C4-2B (cell line): ENCODE data around the gene VBP1.
A peak's percentile ranks its signal among the peaks of the same experiment; 100 is the strongest.

Experiments
- H3K27ac ChIP-seq: fragments of 450-650 bp; 2 replicates; pipeline ENCODE4 v1.5.1; 2017
- CTCF ChIP-seq: fragments of 450-650 bp; conservative IDR thresholded peaks from 2 replicates; pipeline ENCODE4 v1.5.1; 2017; ENCODE audit warnings: mild to moderate bottlenecking
- ZFX ChIP-seq: fragments of 450-650 bp; IDR thresholded peaks from 2 replicates; pipeline ENCODE4 v1.6.1; 2017

Gene VBP1

DNA sequence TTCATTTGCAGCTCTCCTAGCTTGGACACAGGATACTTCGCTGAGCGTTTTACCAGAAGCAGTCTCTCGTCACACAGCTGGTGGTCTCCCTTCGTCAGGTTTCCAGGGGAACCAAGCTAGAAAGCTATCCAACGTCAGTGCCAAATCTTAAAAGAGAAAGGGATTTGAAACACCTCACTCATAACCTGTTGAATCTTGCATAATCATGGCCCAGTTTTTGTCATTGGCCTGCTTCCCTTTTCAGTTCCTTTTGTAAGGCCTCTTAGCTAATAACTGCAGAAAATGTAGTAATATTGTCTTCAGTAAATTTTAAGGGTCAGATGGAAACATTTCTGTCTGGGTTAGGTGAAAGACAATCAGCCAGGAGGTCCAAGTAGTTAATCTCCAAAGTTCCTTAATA, 26.0 kb downstream of the VBP1 start:
- TF ChIP-seq ZFX: no peak
- no peak for TF ChIP-seq CTCF

DNA sequence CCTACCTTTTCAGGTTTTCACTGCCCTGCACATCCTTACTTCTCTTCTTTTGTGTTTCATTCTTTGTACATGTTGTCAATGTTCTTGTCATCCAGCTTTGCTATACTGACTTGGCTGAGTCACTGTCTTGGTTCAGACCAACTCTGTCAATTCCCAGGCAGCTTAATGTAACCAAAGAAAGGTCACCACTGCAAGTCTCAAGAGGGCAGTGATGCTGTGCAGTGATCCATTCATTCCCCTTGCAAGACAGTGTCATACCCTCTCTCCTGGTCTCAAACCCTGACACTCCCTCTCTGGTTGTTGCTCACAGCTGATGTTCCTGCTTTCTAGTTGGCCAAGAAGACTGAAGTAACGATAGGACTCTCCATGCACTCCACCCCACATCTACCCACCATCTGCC, 30.5 kb downstream of the VBP1 start:
- no peak for TF ChIP-seq ZFX
- no peak for TF ChIP-seq CTCF
- no peak overlapping the region for H3K27ac ChIP-seq

More for the DNA sequence above, 26.0 kb downstream of the VBP1 start:
- no peak overlapping the region for H3K27ac ChIP-seq

DNA sequence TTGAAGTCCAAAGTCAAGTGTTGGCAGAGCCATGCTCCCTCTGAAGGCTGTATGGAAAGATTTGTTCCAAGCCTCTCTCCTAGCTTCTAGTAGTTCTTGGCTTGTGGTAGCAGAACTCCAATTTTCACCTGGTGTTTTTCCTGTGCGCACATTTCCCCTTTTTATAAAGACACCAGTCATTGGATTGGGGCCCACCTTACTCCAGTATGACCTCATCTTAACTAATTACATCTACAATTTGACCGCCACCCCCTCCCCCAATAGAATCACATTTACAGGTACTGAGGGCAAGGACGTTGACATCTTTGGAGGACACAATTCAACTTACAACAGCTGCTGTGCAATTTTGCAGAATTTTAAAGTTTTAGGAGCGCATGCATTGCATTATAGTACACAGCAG, 31.2 kb downstream of the VBP1 start:
- H3K27ac ChIP-seq: no peak overlapping the region
- TF ChIP-seq CTCF (no peak), ZFX (no peak)

GRCh38 chrX:155251391-155251790, 35.1 kb downstream of the VBP1 start:
- no peak overlapping the region for H3K27ac ChIP-seq

GRCh38 chrX:155259752-155260151, 43.5 kb downstream of the VBP1 start:
- TF ChIP-seq CTCF (no peak), ZFX (no peak)
- no peak overlapping the region for H3K27ac ChIP-seq

More at GRCh38 chrX:155251391-155251790, 35.1 kb downstream of the VBP1 start:
- no peak for TF ChIP-seq CTCF

- TF ChIP-seq CTCF (no peak), ZFX (no peak)
- no peak overlapping the region for H3K27ac ChIP-seq
Observed at GRCh38 chrX:155262970-155263754, 46.9 kb downstream of the VBP1 start.

GRCh38 chrX:155263854-155264628, 47.8 kb downstream of the VBP1 start, which contains the start of gene RAB39B:
Gene RAB39B (minus strand): TSS chrX:155264491. CDS start chrX:155264288, 203 bp downstream.
- peak within 1 kb of the TSS; percentile 4; the same call in 1 of the 2 replicates for H3K27ac ChIP-seq

More at GRCh38 chrX:155263854-155264628, 47.8 kb downstream of the VBP1 start, which contains the start of gene RAB39B:
- TF ChIP-seq CTCF (no peak; the same call in 1 of the 2 replicates), ZFX (no peak)
